K562 (cell line): ENCODE data around the gene FN3K. TPM values are rescaled to one million over a fixed set of nuclear protein-coding genes. Genes with fewer than 3 reads are reported as not detected.

Experiments used
- AFF4 ChIP-seq: sonication (generic); formaldehyde crosslinking; IDR thresholded peaks from 2 replicates; pipeline ENCODE4 v1.8.0; 2023; ENCODE audit warnings: mild to moderate bottlenecking, missing genetic modification reagents
- HDAC1 ChIP-seq, 2 experiments: fragments of 450-650 bp; IDR thresholded peaks; 2 replicates each; pipeline ENCODE4 v1.6.1; 2016 to 2017; ENCODE audit warnings: inconsistent platforms in 1 of 2, mild to moderate bottlenecking in 1 of 2, moderate library complexity in 1 of 2
- JUNB ChIP-seq: fragments of 450-650 bp; formaldehyde crosslinking; conservative IDR thresholded peaks from 2 replicates; pipeline ENCODE4 v1.4.0; 2020; ENCODE audit warnings: mild to moderate bottlenecking
- KLF13 ChIP-seq: fragments of 450-650 bp; IDR thresholded peaks from 2 replicates; pipeline ENCODE4 v1.6.1; 2016; ENCODE audit warnings: missing genetic modification characterization, low read depth, mild to moderate bottlenecking, missing compliant biosample characterization, moderate library complexity, borderline replicate concordance
- MEF2D ChIP-seq: conservative IDR thresholded peaks from 2 replicates; pipeline ENCODE4 v1.6.1; 2016; ENCODE audit warnings: low read depth, missing genetic modification characterization, missing compliant biosample characterization
- SIN3A ChIP-seq, 2 experiments: fragments of 150-350 bp in 1 of 2; IDR thresholded peaks; 2 replicates each; pipeline ENCODE4 v1.6.1; 2011 to 2016; ENCODE audit warnings: borderline replicate concordance in 2 of 2, low read depth in 2 of 2, low read length in 2 of 2, mild to moderate bottlenecking in 2 of 2, moderate library complexity in 2 of 2; ENCODE audit not compliant: control insufficient read depth in 1 of 2
- SPI1 ChIP-seq: IDR thresholded peaks from 2 replicates; pipeline ENCODE4 v1.6.1; 2011; ENCODE audit warnings: low read depth, low read length, control low read depth, borderline replicate concordance
- TARDBP ChIP-seq: fragments of 450-650 bp; IDR thresholded peaks from 2 replicates; pipeline ENCODE4 v1.6.1; 2016
- THRA ChIP-seq: fragments of 450-650 bp; IDR thresholded peaks from 2 replicates; pipeline ENCODE4 v1.6.1; 2017; ENCODE audit warnings: mild to moderate bottlenecking, moderate library complexity
- ZBTB5 ChIP-seq: fragments of 450-650 bp; IDR thresholded peaks from 2 replicates; pipeline ENCODE4 v1.6.1; 2017; ENCODE audit warnings: antibody characterized with exemption
- ZFP91 ChIP-seq: sonication (generic); formaldehyde crosslinking; IDR thresholded peaks from 2 replicates; pipeline ENCODE4 v1.8.0; 2022; ENCODE audit warnings: mild to moderate bottlenecking, missing genetic modification reagents
- ZNF133 ChIP-seq: fragments of 250-450 bp; sonication (Bioruptor Pico); IDR thresholded peaks from 2 replicates; pipeline ENCODE4 v1.4.0; 2020; ENCODE audit warnings: mild to moderate bottlenecking
- polyA plus RNA-seq, 8 experiments: library from polyadenylated mRNA; depleted of rRNA in 4 of 8; stranded (reverse) in 5 of 8; unstranded in 3 of 8; fragments of >200 nt; fragmentation: Nextera tagmentation in 2 of 8; fragmentation: Illumina TruSeq in 1 of 8; extraction: Ambion mirVana in 2 of 8; extraction: Trizol in 1 of 8; gene quantifications; 2 replicates each; pipeline versions ENCODE4 v1.2.1 to v1.2.3, GENCODE V29; 2011 to 2014; ENCODE audit warnings: inconsistent platforms in 1 of 8, missing spikeins in 1 of 8
- total RNA-seq, 7 experiments: library from RNA; depleted of rRNA in 6 of 7; stranded (reverse); fragments of >200 nt in 6 of 7; fragmentation: Illumina TruSeq in 2 of 7; extraction: Trizol in 2 of 7; gene quantifications; 2 replicates each; pipeline versions ENCODE4 v1.2.1 to v1.2.3, GENCODE V29; 2011 to 2021; ENCODE audit warnings: low replicate concordance in 1 of 7
- TF ChIP-seq, protein P1 (sequence below): fragments of 250-450 bp; sonication (Bioruptor Pico); IDR thresholded peaks from 2 replicates; pipeline ENCODE4 v1.5.0; 2021
- TF ChIP-seq, protein P2 (sequence below): fragments of 450-650 bp; formaldehyde crosslinking; IDR thresholded peaks from 2 replicates; pipeline ENCODE4 v1.4.0; 2022; ENCODE audit warnings: missing genetic modification characterization

Gene FN3K
- total and polyA plus RNA-seq, 9 of the 15 experiments (the other 6 are each of a cell fraction or from before 2014, with no cell fraction given), result 0.08 to 22.7 (median 3.8) TPM

- no peak for TF ChIP-seq ZBTB5
- no peak for TF ChIP-seq SPI1
- no peak for TF ChIP-seq JUNB (CRISPR knock-in tag)
- no peak for TF ChIP-seq ZFP91 (CRISPR knock-in tag)
- TF ChIP-seq THRA, result no peak
- TF ChIP-seq HDAC1 (IDR thresholded peaks at IDR 0.05), result 0 out of 4 replicates have a peak, but pooled peaks of 1 of the 2 experiments have one; percentile 36
- TF ChIP-seq SIN3A (IDR thresholded peaks at IDR 0.05; ENCODE audit: borderline replicate concordance in 2 of 2, control insufficient read depth in 1 of 2, low read depth in 2 of 2, low read length in 2 of 2), result peak in 1 of 2 experiments; percentile 33; a peak in 1 of 4 replicates
- no peak for TF ChIP-seq ZNF133 (CRISPR knock-in tag)
- TF ChIP-seq, protein P1, sequence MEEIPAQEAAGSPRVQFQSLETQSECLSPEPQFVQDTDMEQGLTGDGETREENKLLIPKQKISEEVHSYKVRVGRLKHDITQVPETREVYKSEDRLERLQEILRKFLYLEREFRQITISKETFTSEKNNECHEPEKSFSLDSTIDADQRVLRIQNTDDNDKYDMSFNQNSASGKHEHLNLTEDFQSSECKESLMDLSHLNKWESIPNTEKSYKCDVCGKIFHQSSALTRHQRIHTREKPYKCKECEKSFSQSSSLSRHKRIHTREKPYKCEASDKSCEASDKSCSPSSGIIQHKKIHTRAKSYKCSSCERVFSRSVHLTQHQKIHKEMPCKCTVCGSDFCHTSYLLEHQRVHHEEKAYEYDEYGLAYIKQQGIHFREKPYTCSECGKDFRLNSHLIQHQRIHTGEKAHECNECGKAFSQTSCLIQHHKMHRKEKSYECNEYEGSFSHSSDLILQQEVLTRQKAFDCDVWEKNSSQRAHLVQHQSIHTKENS (CRISPR knock-in tag), result no peak
- TF ChIP-seq AFF4 (CRISPR knock-in tag), result no peak
- no peak for TF ChIP-seq TARDBP
- TF ChIP-seq, protein P2, sequence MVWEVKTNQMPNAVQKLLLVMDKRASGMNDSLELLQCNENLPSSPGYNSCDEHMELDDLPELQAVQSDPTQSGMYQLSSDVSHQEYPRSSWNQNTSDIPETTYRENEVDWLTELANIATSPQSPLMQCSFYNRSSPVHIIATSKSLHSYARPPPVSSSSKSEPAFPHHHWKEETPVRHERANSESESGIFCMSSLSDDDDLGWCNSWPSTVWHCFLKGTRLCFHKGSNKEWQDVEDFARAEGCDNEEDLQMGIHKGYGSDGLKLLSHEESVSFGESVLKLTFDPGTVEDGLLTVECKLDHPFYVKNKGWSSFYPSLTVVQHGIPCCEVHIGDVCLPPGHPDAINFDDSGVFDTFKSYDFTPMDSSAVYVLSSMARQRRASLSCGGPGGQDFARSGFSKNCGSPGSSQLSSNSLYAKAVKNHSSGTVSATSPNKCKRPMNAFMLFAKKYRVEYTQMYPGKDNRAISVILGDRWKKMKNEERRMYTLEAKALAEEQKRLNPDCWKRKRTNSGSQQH, result no peak
- no peak for TF ChIP-seq MEF2D (tag)
- TF ChIP-seq KLF13, result no peak
Observed at GRCh38 chr17:82737967-82738877, 2.8 kb downstream of the FN3K start (continued).
